GM19238 (cell line): ENCODE measurements around the gene FNIP2.
A peak's percentile ranks its signal among the peaks of the same experiment; 100 is the strongest.

Experiments
- DNase-seq: peaks from one replicate; pipeline ENCODE4 v3.0.0; 2011; ENCODE audit warnings: low spot score; ENCODE audit not compliant: insufficient read length

The FNIP2 gene

GRCh38 chr4:158836002-158836369, 67.2 kb downstream of the FNIP2 start:
- DNase-seq = no peak

DNA sequence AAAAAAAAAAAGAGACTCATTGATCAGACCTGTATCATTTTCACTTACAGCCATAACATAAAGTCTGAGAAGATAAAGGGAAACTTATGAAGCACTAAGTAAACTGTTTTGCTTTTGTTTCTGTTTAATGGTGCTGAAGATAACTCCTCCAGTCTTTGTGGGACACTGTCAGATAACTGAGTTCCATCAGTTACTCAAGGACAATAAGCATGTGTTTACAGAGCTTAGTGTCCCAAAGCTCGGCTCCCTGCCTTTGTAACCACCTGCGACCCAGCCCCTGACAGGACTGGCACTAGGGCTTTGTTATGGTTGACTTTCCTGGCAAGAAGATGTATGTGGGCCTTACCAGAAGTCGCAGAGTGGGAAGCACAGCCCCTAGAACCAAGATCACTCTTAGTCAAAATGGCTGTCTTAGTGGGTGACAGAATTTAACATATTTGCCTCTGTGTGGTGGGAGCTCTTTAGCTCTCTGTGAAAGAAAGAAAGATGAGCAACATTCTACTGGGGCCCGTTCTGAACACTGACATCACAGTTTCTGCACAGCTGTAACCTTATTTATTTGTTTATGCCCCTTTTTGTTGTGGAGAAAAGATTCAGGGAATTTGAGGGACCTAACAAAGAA, 68.1 kb downstream of the FNIP2 start:
- no peak for DNase-seq

DNA sequence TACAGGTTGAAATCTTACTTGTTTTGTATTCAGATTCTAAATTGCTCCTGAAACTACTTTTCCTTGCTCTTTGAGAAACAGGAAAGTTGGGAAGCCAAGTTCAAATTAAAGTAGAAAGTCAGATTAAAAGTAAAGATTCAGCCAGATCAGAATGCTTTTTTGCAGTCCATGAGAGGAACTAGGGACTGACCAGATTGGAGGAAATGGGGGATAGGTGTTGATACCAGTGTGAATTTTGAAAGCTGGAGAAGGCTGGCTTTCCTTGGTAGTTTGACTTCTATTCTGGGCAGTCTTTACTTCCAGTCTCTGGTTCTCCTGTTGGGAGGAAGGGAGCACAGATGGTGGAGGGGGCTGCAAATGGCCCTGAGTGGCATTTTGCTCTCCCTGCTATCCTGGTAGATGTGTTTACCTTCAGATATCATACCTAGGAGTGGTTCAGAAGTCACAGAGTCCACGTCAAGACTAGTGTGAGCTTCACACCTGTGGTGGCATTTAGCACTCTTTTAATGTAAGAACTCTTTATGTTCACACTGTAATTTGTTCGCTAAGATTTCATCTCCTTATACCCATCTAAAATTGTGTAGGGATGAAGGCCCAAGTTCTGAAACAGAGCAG, 68.8 kb downstream of the FNIP2 start:
- DNase-seq = no peak

DNA sequence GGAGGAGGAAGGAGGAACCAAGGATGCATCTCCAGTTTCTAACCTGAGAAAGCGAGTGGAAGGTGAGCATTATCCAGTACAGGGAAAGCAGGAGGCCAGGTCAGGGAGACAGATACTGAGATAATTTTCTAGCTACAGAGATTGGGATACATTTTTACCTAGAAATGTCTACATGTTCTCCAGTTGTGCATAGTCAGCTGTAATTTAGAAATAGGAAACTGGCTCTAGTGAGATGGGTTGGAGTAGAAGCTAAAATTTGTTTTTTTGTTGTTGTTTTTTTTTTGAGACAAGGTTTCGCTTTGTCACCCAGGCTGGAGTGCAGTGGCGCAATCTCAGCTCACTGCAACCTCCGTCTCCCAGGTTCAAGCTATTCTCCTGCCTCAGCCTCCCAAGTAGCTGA, 71.3 kb downstream of the FNIP2 start:
- DNase-seq = no peak

DNA sequence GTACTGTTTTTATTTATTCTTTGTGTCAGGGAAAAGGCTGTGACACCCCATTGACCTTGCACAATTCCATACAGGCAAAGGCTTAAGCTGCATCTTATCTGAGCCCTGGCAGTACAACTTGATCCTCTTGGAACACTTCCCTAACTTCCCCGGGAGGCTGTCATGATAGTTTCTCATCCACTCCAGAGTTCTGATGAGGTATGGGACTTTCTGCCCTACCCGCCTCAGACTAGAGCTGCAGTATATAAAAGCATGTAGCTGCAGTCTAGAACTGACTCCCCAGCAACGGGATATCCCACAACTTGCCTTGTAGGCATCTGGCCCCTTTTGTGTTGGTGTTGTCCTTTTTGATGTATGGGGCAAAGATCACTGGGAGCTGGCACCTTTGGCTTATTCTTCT, 72.7 kb downstream of the FNIP2 start:
- DNase-seq = no peak

DNA sequence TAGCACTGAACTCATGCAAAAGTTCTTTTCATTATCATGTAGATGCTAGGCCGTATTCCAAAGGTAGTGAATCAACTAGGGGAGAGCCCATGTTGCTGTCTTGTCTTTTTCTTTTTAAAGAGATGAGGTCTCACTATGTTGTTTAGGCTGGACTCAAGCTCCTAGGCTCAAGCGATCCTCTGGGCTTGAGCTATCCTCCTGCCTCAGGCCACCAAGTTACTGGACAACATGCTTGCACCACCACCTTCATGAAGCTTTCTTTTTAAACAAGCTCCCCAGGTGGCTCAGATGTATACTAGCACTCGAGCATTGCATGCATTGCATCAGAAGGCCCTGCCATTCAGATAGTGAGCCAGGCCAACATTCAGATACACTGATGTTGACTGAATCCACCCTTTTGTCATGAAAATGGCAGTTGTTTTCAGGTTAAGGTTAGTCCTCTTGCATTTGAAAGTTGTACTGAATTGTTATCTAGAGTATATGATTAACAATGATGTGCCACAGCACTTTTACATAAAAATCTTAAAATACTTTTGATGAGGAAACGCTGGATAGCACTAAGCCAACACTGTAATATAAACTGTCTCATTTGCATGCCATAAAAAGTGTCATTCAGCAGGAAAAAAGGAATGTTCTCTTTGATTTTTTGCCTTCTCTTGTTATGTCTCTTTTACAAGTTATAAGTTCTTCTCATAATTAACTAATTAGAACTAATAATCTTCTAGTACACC, 76.7 kb downstream of the FNIP2 start:
- DNase-seq = no peak

GRCh38 chr4:158847535-158847934, 78.7 kb downstream of the FNIP2 start:
- DNase-seq = no peak

GRCh38 chr4:158849681-158850080, 80.9 kb downstream of the FNIP2 start:
- no peak for DNase-seq

DNA sequence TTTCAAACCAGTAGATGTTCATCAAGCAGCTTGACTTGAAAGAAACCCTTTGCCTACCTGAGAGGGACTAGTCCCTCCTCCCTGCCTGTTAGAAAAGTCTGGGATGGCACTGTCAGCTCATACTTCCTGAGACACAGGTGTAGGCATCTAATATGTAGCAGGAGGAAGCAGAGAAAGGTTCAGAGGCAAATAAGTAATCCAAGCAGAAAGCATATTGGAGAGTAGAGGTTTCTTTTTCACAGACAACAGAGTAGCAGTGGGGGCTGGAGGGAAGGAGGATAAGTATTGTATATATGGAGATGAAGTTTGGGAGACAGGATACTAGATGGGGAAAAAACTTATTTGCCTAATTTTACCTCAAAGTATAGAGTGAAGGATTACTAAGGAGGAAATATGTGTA, 81.5 kb downstream of the FNIP2 start:
- DNase-seq = no peak

- DNase-seq = no peak
Observed at GRCh38 chr4:158850800-158851644, 82.2 kb downstream of the FNIP2 start.

DNA sequence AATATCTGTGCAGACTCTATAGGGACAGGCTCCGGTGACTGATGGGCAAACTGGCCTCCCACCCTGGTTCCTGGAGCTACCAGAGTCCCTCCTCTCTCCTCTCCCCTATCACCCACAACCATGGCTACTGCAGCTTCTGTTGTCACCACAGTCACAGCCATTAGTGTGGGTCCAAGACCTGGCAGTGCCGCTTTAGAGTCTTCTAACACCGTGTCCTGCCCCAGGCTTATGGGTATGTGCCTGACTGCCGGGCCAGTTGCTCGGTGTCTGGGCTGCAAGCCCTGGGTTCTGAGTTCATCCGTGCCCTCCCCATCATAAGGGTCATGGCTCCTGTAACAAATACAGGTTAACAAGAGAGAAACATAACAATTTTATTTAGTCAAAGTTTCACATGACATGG, 85.4 kb downstream of the FNIP2 start:
- no peak for DNase-seq

DNA sequence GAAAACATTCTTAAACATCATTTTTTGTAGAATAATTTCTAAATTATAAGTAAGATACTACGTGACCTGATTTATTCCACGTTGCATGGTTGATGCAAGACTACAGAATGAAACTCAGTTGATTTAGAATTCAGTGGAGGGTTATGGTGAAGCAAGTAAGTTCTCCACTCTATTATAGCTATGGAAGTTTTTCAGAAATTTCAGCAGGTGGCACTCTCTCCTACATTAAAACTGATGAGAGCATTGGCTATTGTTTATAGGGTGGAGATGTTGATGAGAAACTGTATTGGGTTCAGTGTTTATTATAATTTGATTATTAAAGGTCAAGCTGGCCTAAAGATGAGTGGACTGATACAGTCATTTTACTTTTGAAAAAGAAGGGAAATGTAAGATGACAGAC, 88.0 kb downstream of the FNIP2 start:
- no peak for DNase-seq

GRCh38 chr4:158857951-158858350, 89.1 kb downstream of the FNIP2 start:
- DNase-seq = no peak

DNA sequence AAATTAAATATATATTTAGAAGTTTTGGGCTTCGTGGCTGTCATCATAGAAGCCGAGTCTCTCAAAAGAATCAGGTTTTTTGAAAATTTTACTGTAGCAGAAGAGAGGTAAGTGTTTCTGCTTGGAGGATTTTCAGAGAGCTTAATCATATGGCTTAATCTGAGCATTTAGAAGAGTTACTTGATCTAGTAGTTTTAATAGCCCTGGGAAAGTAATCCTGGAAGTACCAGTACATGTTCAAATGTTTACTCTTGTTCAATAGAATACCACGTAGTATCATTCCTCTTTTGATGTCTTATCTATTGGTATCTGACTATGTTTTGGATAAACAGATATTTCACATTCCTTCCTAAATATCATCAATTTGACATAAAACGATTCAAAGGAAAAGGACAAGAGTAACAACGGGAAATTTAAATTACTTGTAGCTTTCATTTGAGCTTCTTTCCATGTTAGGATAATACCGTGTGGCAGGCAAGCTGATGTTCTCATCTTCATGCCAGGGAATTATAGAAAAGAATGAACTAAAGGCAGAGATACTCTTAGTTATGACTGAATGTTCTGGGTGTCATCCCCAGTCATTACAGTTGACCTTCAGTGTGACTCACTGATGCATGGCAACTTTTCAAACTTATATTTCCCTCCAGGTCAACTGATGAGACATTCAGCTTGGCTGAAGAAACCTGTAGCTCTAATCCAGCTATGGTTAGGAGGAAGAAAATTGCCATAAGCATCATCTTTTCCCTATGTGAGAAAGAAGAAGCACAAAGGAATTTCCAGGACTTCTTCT, 89.8 kb downstream of the FNIP2 start:
- DNase-seq = no peak

DNA sequence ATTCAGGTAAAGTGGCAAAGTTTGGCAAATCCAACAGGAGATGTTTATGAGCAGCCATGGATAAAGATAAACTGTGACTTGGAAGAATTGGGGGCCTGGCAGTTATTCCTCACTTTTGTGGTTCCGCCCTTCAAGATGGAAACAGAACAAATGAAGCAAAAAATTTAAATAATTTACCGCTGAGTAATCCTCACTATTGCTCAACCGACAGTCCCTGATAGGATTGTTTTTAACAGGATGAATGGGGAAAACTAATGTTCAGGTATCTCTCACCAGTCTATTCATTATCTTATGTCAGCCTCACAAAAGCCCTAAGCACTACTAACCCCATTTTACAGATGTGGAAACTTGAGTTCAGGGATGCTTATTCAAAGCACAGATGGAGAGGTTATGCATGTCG, 90.8 kb downstream of the FNIP2 start:
- DNase-seq = no peak

DNA sequence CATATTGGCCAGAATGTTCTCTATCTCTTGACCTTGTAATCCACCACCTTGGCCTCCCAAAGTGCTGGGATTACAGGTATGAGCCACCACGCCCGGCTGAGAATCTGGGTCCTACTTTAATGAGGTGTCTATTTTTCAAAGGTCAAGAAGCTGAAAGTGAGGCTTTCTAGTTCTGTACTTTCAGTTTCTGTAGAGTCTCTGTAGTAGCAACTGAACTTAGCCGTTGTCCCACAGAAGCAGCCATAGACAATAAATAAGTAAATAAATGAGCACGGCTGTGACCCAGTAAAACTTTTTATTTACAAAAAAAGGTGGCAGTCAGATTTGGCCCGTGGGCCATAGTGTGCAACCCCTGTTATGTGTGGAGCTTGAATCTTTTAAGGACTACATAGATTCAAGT, 92.0 kb downstream of the FNIP2 start:
- peak; percentile 27 for DNase-seq

DNA sequence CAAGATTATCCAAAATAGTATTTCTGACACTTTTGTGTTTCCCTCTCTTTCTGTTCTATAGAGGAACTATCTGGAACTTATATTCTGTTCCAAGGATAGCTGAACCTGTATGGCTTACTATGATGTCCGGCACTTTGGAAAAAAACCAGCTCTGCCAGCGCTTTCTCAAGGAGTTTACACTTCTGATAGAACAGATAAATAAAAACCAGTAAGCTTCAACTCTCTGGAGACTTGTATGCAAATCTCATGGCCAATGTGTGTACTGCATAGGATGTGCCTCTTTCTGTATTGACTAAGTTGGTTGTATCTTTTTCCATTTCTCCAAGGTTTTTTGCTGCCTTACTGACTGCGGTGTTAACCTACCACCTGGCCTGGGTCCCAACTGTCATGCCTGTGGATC, 92.5 kb downstream of the FNIP2 start:
- no peak for DNase-seq

DNA sequence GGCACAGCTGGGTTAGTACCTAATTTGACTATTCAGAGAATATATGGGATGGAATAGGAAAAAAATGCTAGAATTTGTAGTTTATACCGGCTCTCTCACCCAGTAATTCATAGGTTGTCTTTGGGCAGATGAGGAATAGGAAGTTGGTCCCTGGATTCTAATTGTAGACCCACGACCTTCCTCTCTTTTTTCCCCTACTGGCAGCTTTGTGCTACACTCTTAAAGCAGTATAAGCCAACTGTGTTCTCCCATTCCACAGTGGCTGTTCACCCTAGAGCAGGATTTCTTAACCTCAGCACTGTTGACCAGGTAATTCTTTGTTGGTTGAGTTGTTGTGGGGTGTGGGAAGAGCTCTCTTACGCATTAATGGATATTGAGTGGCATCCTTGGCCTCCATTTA, 92.9 kb downstream of the FNIP2 start:
- DNase-seq = no peak

GRCh38 chr4:158863296-158863695, 94.5 kb downstream of the FNIP2 start:
- DNase-seq = no peak

DNA sequence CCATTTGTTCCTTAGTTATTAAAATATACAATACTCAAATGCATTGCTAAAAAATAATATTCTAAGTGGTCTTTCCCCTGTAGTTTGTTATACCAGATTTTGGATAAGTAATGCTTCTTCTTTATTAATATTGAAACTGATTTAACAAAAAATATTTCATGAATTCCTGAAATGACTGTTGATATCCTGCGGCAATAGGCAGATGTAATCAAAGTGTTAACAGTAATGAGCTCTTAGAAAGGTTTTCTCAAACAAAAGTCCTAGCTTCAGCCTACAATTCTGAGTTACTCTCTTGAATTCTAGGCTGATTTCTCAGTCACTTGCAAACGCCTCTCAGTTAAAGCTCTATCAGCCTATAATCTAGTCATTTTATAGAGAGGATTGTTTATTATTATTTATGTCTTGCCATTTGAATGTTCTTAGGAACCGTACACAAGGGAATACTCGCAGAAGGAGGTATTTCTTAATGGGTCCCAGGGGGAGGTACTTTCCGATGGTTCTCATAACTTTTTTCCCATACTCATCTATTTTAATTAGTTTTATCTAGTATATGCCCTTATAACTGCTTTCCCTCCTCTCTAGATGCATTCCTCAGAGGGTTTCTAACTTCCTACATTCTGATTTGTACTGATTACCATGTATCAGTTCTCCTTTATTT, 96.8 kb downstream of the FNIP2 start:
- no peak for DNase-seq

DNA sequence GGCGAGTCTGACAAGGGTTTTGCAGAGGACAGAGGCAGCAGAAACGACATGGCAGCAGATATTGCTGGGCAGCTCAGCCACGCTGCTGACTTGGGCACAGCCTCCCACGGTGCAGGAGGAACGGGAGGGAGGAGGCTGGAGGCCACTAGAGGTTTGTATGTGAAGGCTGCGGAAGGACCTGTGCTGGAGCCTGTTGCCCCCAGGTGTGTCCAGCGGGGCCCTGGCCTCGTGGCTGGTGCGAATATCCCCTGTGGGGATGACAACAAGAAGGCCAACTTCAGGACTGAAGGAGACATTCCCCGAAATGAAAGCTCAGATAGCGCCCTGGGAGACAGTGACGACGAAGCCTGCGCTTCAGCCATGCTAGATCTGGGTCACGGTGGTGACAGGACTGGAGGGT, 100.2 kb downstream of the FNIP2 start:
- DNase-seq = no peak
